ENCODE results near the gene CEP112.
A peak's percentile ranks its signal among the peaks of the same experiment; 100 is the strongest.

Gene CEP112

GRCh38 chr17:66021757-66022156 lies 170.2 kb downstream of the CEP112 start:
- H4K20me1 ChIP-seq (ENCODE audit: insufficient read depth, low read length), result no peaks in the 10 kb centered on the region
- H3K4me2 ChIP-seq (ENCODE audit: low read depth, low read length), result no peak overlapping the region
- TF ChIP-seq EZH2phosphoT487 (IDR thresholded peaks at IDR 0.05; ENCODE audit: low read length) (no peak), CTCF (IDR thresholded peaks at IDR 0.05; ENCODE audit: low read length) (0 out of 2 replicates have a peak, but pooled peaks have one; percentile 7), EZH2 (optimal IDR thresholded peaks at IDR 0.05; ENCODE audit: low read depth, low read length) (no peak)
- DNase-seq, result no peak
- no peaks in the 10 kb centered on the region for H3F3A ChIP-seq (ENCODE audit: insufficient read depth, low read length)
- no peaks in the 10 kb centered on the region for H3K9me3 ChIP-seq (replicated peaks; ENCODE audit: insufficient read depth, low read length)
- no peak overlapping the region for H3K9ac ChIP-seq (ENCODE audit: low read length)
- H3K27me3 ChIP-seq (replicated peaks; ENCODE audit: insufficient read depth, low read length), result no peaks in the 10 kb centered on the region
- no peaks in the 10 kb centered on the region for H3K4me1 ChIP-seq (ENCODE audit: low read length)
- no peaks in the 10 kb centered on the region for H3K79me2 ChIP-seq (ENCODE audit: low read length)
- H2AFZ ChIP-seq (ENCODE audit: low read length), result no peak overlapping the region
- no peaks in the 10 kb centered on the region for H3K9me2 ChIP-seq (replicated peaks; ENCODE audit: insufficient read depth, low read length)
- no peaks in the 10 kb centered on the region for H3K36me3 ChIP-seq (replicated peaks; ENCODE audit: insufficient read depth, low read length)
- H3K27ac ChIP-seq (ENCODE audit: low read length), result no peak overlapping the region
- no peak overlapping the region for H3K4me3 ChIP-seq (ENCODE audit: low read length)

- no peaks in the 10 kb centered on the region for H3K27me3 ChIP-seq (replicated peaks; ENCODE audit: insufficient read depth, low read length)
- H3K9me2 ChIP-seq (replicated peaks; ENCODE audit: insufficient read depth, low read length), result no peaks in the 10 kb centered on the region
- no peak overlapping the region for H3K4me2 ChIP-seq (ENCODE audit: low read depth, low read length)
- H3K27ac ChIP-seq (ENCODE audit: low read length), result no peak overlapping the region
- no peaks in the 10 kb centered on the region for H3K79me2 ChIP-seq (ENCODE audit: low read length)
- TF ChIP-seq CTCF (IDR thresholded peaks at IDR 0.05; ENCODE audit: low read length) (no peak), EZH2phosphoT487 (IDR thresholded peaks at IDR 0.05; ENCODE audit: low read length) (no peak), EZH2 (optimal IDR thresholded peaks at IDR 0.05; ENCODE audit: low read depth, low read length) (no peak)
- H2AFZ ChIP-seq (ENCODE audit: low read length), result no peak overlapping the region
- DNase-seq, result no peak
- H4K20me1 ChIP-seq (ENCODE audit: insufficient read depth, low read length), result no peaks in the 10 kb centered on the region
- H3K9ac ChIP-seq (ENCODE audit: low read length), result no peak overlapping the region
- no peaks in the 10 kb centered on the region for H3F3A ChIP-seq (ENCODE audit: insufficient read depth, low read length)
- no peaks in the 10 kb centered on the region for H3K36me3 ChIP-seq (replicated peaks; ENCODE audit: insufficient read depth, low read length)
- no peak overlapping the region for H3K4me3 ChIP-seq (ENCODE audit: low read length)
- H3K4me1 ChIP-seq (ENCODE audit: low read length), result no peaks in the 10 kb centered on the region
- no peaks in the 10 kb centered on the region for H3K9me3 ChIP-seq (replicated peaks; ENCODE audit: insufficient read depth, low read length)
Measured at GRCh38 chr17:66018786-66019185, 173.1 kb downstream of the CEP112 start.

- H3K4me3 ChIP-seq (ENCODE audit: low read length), result no peak overlapping the region
- no peaks in the 10 kb centered on the region for H3K27me3 ChIP-seq (replicated peaks; ENCODE audit: insufficient read depth, low read length)
- no peak overlapping the region for H3K27ac ChIP-seq (ENCODE audit: low read length)
- H3K9ac ChIP-seq (ENCODE audit: low read length), result no peak overlapping the region
- no peaks in the 10 kb centered on the region for H3K4me1 ChIP-seq (ENCODE audit: low read length)
- TF ChIP-seq EZH2phosphoT487 (IDR thresholded peaks at IDR 0.05; ENCODE audit: low read length), result no peak
- no peak for TF ChIP-seq CTCF (IDR thresholded peaks at IDR 0.05; ENCODE audit: low read length)
- TF ChIP-seq EZH2 (optimal IDR thresholded peaks at IDR 0.05; ENCODE audit: low read depth, low read length), result no peak
- no peak for DNase-seq
- H2AFZ ChIP-seq (ENCODE audit: low read length), result no peak overlapping the region
- no peaks in the 10 kb centered on the region for H4K20me1 ChIP-seq (ENCODE audit: insufficient read depth, low read length)
- no peaks in the 10 kb centered on the region for H3F3A ChIP-seq (ENCODE audit: insufficient read depth, low read length)
- no peaks in the 10 kb centered on the region for H3K9me2 ChIP-seq (replicated peaks; ENCODE audit: insufficient read depth, low read length)
- H3K36me3 ChIP-seq (replicated peaks; ENCODE audit: insufficient read depth, low read length), result no peaks in the 10 kb centered on the region
- H3K9me3 ChIP-seq (replicated peaks; ENCODE audit: insufficient read depth, low read length), result no peaks in the 10 kb centered on the region
- H3K4me2 ChIP-seq (ENCODE audit: low read depth, low read length), result no peak overlapping the region
- H3K79me2 ChIP-seq (ENCODE audit: low read length), result no peaks in the 10 kb centered on the region
Measured at GRCh38 chr17:66016231-66016630, 175.7 kb downstream of the CEP112 start.

Measured in MM.1S (cell line).